Measurements from ENCODE around the gene OXCT2. TPM values are rescaled to one million over a fixed set of nuclear protein-coding genes. Genes with fewer than 3 reads are reported as not detected.

The OXCT2 gene
- total and polyA plus RNA-seq, 2 of the 13 experiments (the other 11 are each of a cell fraction or from before 2014, with no cell fraction given): 0.21 to 0.33 TPM

DNA sequence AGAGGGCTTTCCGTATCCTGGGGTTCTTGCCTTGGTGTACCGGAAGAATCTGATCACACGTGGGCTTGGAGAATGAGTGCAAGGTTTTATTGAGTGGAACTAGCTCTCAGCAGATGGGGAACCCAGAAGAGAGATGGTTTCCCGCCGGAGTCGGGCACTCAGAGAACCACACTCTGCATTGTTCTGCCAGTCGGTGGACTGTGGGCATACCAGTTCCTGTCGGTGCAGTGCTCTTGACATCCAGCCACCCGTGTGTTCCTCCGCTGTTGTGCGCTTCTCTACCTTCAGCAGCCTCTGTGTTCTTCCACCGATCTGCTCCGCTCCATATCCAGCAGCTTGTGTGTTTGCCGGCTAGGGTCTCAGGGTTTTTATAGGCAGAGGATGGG lies 43.2 kb downstream of the OXCT2 start:
- CTCF ChIA-PET (ENCODE audit: low intra/inter-chr PET ratio, low total read pairs): no interaction called here

DNA sequence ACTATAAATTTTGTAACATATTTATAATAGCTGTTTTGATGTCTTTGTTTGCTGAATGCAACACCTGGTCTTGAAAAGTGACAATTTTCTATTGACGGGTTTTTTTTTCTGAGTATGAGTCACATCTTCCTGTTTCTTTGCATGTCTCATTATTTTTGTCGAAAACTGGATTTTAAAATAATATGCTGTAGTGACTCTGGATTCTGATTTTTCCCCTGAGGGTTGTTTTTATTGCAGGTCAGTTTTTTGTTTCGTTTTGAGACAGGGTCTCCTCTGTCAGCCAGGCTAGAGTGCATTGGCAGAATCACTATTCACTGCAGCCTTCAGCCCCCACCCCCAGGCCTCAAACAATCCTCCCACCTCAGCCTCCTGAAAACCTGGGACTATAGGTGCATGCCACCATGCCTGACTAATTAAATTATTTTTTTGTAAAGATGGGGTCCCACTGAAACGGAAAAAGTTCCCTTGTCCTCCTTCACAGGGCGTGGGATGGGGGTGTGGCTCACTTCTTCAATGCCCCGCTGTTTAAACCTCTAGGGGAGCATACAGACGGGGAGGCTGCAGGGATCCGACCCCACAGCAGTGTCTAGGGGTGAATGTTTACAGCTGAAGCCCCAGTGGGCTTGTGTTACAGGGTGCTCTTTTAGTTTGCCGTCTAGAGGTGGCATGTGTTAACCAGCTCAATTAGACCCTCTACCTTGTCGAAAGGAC lies 43.8 kb downstream of the OXCT2 start:
- WGBS (ENCODE audit: low lambda C conversion rate): 27% methylated on average over 8 of the region's 10 CpGs
- CTCF ChIA-PET (ENCODE audit: low intra/inter-chr PET ratio, low total read pairs): no interaction called here
- BruUV-seq (replicated peaks): no TSS peak
- intact Hi-C loops (cut with micrococcal nuclease; ENCODE audit: unreplicated experiment) (no loop called here), in situ Hi-C loops (cut with HindIII; ENCODE audit: extremely low pct_ligation_motif_present, low pct_unique_long_range_greater_than_20kb) (loop anchor here (10.0 kb wide), 1 partner anchor 123 kb away; no protein-coding TSS in a partner anchor)
- no peak overlapping the region for H2AFZ ChIP-seq (ENCODE audit: low read length)
- no peak for FAIRE-seq
- no peaks in the 10 kb centered on the region for H3K36me3 ChIP-seq (replicated peaks in 1 of 2; ENCODE audit: control insufficient read depth in 1 of 2, insufficient read depth in 2 of 2, low read length in 2 of 2)
- POLR2A ChIA-PET: no interaction called here
- H3K9ac ChIP-seq (ENCODE audit: insufficient read depth, low read depth, low read length): no peak overlapping the region
- no peaks in the 10 kb centered on the region for H4K20me1 ChIP-seq (ENCODE audit: insufficient read depth, low read length)
- no peaks in the 10 kb centered on the region for H3K9me3 ChIP-seq (ENCODE audit: low read length)
- H3K4me1 ChIP-seq (ENCODE audit: insufficient read depth, low read length): no peaks in the 10 kb centered on the region
- no peak overlapping the region for H3K4me3 ChIP-seq (replicated peaks in 1 of 3; ENCODE audit: insufficient read depth in 1 of 3, low read depth in 2 of 3, low read length in 3 of 3)
- no peak overlapping the region for H3K27ac ChIP-seq (ENCODE audit: extremely low read length, insufficient read depth, low read length)
- H3K79me2 ChIP-seq (ENCODE audit: insufficient read depth, low read length): no peaks in the 10 kb centered on the region
- H3K4me2 ChIP-seq (ENCODE audit: low read depth, low read length): no peak overlapping the region
- TF ChIP-seq, protein P1, sequence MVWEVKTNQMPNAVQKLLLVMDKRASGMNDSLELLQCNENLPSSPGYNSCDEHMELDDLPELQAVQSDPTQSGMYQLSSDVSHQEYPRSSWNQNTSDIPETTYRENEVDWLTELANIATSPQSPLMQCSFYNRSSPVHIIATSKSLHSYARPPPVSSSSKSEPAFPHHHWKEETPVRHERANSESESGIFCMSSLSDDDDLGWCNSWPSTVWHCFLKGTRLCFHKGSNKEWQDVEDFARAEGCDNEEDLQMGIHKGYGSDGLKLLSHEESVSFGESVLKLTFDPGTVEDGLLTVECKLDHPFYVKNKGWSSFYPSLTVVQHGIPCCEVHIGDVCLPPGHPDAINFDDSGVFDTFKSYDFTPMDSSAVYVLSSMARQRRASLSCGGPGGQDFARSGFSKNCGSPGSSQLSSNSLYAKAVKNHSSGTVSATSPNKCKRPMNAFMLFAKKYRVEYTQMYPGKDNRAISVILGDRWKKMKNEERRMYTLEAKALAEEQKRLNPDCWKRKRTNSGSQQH (CRISPR knock-in tag; IDR thresholded peaks at IDR 0.05; ENCODE audit: low read depth): no peak
- TF ChIP-seq ARNT (IDR thresholded peaks at IDR 0.05): no peak
- no peak for TF ChIP-seq KLF11 (CRISPR knock-in tag; IDR thresholded peaks at IDR 0.05)
- TF ChIP-seq GPN1 (CRISPR knock-in tag; IDR thresholded peaks at IDR 0.05; ENCODE audit: borderline replicate concordance): no peak
- no peak for TF ChIP-seq TGIF2 (CRISPR knock-in tag; IDR thresholded peaks at IDR 0.05)
- no peak for TF ChIP-seq LCORL (IDR thresholded peaks at IDR 0.05)
- no peak for TF ChIP-seq LCORL (CRISPR knock-in tag; IDR thresholded peaks at IDR 0.05)
- no peak for TF ChIP-seq ZNF773 (CRISPR knock-in tag; IDR thresholded peaks at IDR 0.05; ENCODE audit: borderline replicate concordance)
- TF ChIP-seq, protein P2, sequence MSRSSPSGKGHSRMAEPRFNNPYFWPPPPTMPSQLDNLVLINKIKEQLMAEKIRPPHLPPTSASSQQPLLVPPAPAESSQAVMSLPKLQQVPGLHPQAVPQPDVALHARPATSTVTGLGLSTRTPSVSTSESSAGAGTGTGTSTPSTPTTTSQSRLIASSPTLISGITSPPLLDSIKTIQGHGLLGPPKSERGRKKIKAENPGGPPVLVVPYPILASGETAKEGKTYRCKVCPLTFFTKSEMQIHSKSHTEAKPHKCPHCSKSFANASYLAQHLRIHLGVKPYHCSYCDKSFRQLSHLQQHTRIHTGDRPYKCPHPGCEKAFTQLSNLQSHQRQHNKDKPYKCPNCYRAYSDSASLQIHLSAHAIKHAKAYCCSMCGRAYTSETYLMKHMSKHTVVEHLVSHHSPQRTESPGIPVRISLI (CRISPR knock-in tag; IDR thresholded peaks at IDR 0.05; ENCODE audit: borderline replicate concordance): no peak
- TF ChIP-seq, protein P3, sequence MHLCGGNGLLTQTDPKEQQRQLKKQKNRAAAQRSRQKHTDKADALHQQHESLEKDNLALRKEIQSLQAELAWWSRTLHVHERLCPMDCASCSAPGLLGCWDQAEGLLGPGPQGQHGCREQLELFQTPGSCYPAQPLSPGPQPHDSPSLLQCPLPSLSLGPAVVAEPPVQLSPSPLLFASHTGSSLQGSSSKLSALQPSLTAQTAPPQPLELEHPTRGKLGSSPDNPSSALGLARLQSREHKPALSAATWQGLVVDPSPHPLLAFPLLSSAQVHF (CRISPR knock-in tag; IDR thresholded peaks at IDR 0.05): no peak
- TF ChIP-seq HNRNPK (IDR thresholded peaks at IDR 0.05; ENCODE audit: low read depth, low read length, poor library complexity, severe bottlenecking): no peak
- TF ChIP-seq IKZF1 (IDR thresholded peaks at IDR 0.05): no peak
- TF ChIP-seq MAFK (conservative IDR thresholded peaks at IDR 0.05 in 1 of 2, IDR thresholded peaks at IDR 0.05 in 1 of 2; ENCODE audit: low read length in 2 of 2): no peak
- ATAC-seq: no peak
- no peak for DNase-seq (ENCODE audit: low spot score)
- H3K27me3 ChIP-seq (ENCODE audit: control insufficient read depth in 1 of 2, insufficient read depth in 2 of 2, low read length in 2 of 2): peaks cover 2 to 16% of the 10 kb centered on the region in 2 experiments; a peak in 4 of 5 replicates

More for the DNA sequence above, 43.2 kb downstream of the OXCT2 start:
- Histone ChIP-seq H3K79me2 (ENCODE audit: insufficient read depth, low read length) (no peaks in the 10 kb centered on the region), H3K4me3 (replicated peaks in 1 of 3; ENCODE audit: insufficient read depth in 1 of 3, low read depth in 2 of 3, low read length in 3 of 3) (no peak overlapping the region), H3K4me1 (ENCODE audit: insufficient read depth, low read length) (no peaks in the 10 kb centered on the region), H4K20me1 (ENCODE audit: insufficient read depth, low read length) (no peaks in the 10 kb centered on the region), H3K9ac (ENCODE audit: insufficient read depth, low read depth, low read length) (no peak overlapping the region), H2AFZ (ENCODE audit: low read length) (no peak overlapping the region), H3K36me3 (replicated peaks in 1 of 2; ENCODE audit: control insufficient read depth in 1 of 2, insufficient read depth in 2 of 2, low read length in 2 of 2) (no peaks in the 10 kb centered on the region), H3K27ac (ENCODE audit: extremely low read length, insufficient read depth, low read length) (no peak overlapping the region), H3K9me3 (ENCODE audit: low read length) (no peaks in the 10 kb centered on the region), H3K27me3 (ENCODE audit: control insufficient read depth in 1 of 2, insufficient read depth in 2 of 2, low read length in 2 of 2) (peaks cover 2 to 20% of the 10 kb centered on the region in 2 experiments; a peak in 4 of 5 replicates), H3K4me2 (ENCODE audit: low read depth, low read length) (no peak overlapping the region)
- TF ChIP-seq ZNF121 (CRISPR knock-in tag; IDR thresholded peaks at IDR 0.05) (no peak), ATF7 (IDR thresholded peaks at IDR 0.05) (no peak), ATF7 (CRISPR knock-in tag; IDR thresholded peaks at IDR 0.05) (no peak)
- DNase-seq (ENCODE audit: low spot score) (no peak), FAIRE-seq (no peak), ATAC-seq (no peak)
- intact Hi-C loops (cut with micrococcal nuclease; ENCODE audit: unreplicated experiment): no loop called here
- in situ Hi-C loops (cut with HindIII; ENCODE audit: extremely low pct_ligation_motif_present, low pct_unique_long_range_greater_than_20kb): loop anchor here (10.0 kb wide), 1 partner anchor 123 kb away; no protein-coding TSS in a partner anchor
- POLR2A ChIA-PET: no interaction called here
- no TSS peak for BruUV-seq (replicated peaks)
- WGBS (ENCODE audit: low lambda C conversion rate): 64% methylated on average over 11 of the region's 14 CpGs
